ENCODE data around the gene EGLN1.

The EGLN1 gene

GRCh38 chr1:231407547-231408396 lies 14.3 kb downstream of the EGLN1 start:
- in situ Hi-C loops (cut with HindIII; ENCODE audit: low pct_ligation_motif_present, low sequenced_read_pairs) = no loop called here
- peak overlapping the region; percentile 60 for H3K27ac ChIP-seq
- no peaks in the 10 kb centered on the region for H3K36me3 ChIP-seq (replicated peaks)
- H3K4me3 ChIP-seq (ENCODE audit: low read depth, low read length) = peak overlapping the region; percentile 7
- no peaks in the 10 kb centered on the region for H3K27me3 ChIP-seq (replicated peaks)
- no peak for DNase-seq
- no peak for TF ChIP-seq CTCF (IDR thresholded peaks at IDR 0.05; ENCODE audit: low read depth, low read length, missing control alignments)

- in situ Hi-C loops (cut with HindIII; ENCODE audit: low pct_ligation_motif_present, low sequenced_read_pairs) = no loop called here
- Histone ChIP-seq H3K4me3 (ENCODE audit: low read depth, low read length) (no peak overlapping the region), H3K27me3 (replicated peaks) (no peaks in the 10 kb centered on the region)
These were observed 15.0 kb downstream of the EGLN1 start for GRCh38 chr1:231407049-231407448.

GRCh38 chr1:231404318-231404717 lies 17.8 kb downstream of the EGLN1 start:
- Histone ChIP-seq H3K27ac (no peak overlapping the region), H3K36me3 (replicated peaks) (no peaks in the 10 kb centered on the region), H3K4me3 (ENCODE audit: low read depth, low read length) (no peak overlapping the region), H3K27me3 (replicated peaks) (no peaks in the 10 kb centered on the region)
- no peak for DNase-seq
- no peak for TF ChIP-seq CTCF (IDR thresholded peaks at IDR 0.05; ENCODE audit: low read depth, low read length, missing control alignments)
- in situ Hi-C loops (cut with HindIII; ENCODE audit: low pct_ligation_motif_present, low sequenced_read_pairs) = no loop called here

More at GRCh38 chr1:231407049-231407448, 15.0 kb downstream of the EGLN1 start:
- Histone ChIP-seq H3K36me3 (replicated peaks) (no peaks in the 10 kb centered on the region), H3K27ac (no peak overlapping the region)
- no peak for TF ChIP-seq CTCF (IDR thresholded peaks at IDR 0.05; ENCODE audit: low read depth, low read length, missing control alignments)
- DNase-seq = no peak

- no peak overlapping the region for H3K4me3 ChIP-seq (ENCODE audit: low read depth, low read length)
- H3K27me3 ChIP-seq (replicated peaks) = no peaks in the 10 kb centered on the region
- H3K27ac ChIP-seq = no peak overlapping the region
- in situ Hi-C loops (cut with HindIII; ENCODE audit: low pct_ligation_motif_present, low sequenced_read_pairs) = no loop called here
- H3K36me3 ChIP-seq (replicated peaks) = no peaks in the 10 kb centered on the region
- no peak for TF ChIP-seq CTCF (IDR thresholded peaks at IDR 0.05; ENCODE audit: low read depth, low read length, missing control alignments)
- no peak for DNase-seq
These were observed 20.6 kb downstream of the EGLN1 start for GRCh38 chr1:231401478-231401877.

- in situ Hi-C loops (cut with HindIII; ENCODE audit: low pct_ligation_motif_present, low sequenced_read_pairs) = no loop called here
- TF ChIP-seq CTCF (IDR thresholded peaks at IDR 0.05; ENCODE audit: low read depth, low read length, missing control alignments) = no peak
- Histone ChIP-seq H3K4me3 (ENCODE audit: low read depth, low read length) (no peak overlapping the region), H3K36me3 (replicated peaks) (no peaks in the 10 kb centered on the region), H3K27ac (no peak overlapping the region), H3K27me3 (replicated peaks) (no peaks in the 10 kb centered on the region)
- DNase-seq = no peak
These were observed 24.0 kb downstream of the EGLN1 start for GRCh38 chr1:231397886-231398671.

All from brain microvascular endothelial cell (primary cell).